Smooth muscle cell (in vitro differentiated cells): ENCODE data around the gene OTUB1. TPM values are rescaled to one million over a fixed set of nuclear protein-coding genes. Genes with fewer than 3 reads are reported as not detected.
A peak's percentile ranks its signal among the peaks of the same experiment; 100 is the strongest.

Experiments used
- DNase-seq: peaks from one replicate; lab custom pipeline; 2025; ENCODE audit not compliant: unreplicated experiment; lab: John Stamatoyannopoulos, UW
- H2AFZ ChIP-seq: fragments of 200-600 bp; sonication (generic); 2 replicates; pipeline ENCODE4 v1.6.0; 2016; ENCODE audit warnings: antibody characterized with exemption, low read depth, mild to moderate bottlenecking
- H3F3A ChIP-seq: fragments of 200-600 bp; sonication (generic); 2 replicates; pipeline ENCODE4 v1.6.0; 2017; ENCODE audit warnings: antibody characterized with exemption, low read depth
- H3K27ac ChIP-seq: fragments of 200-600 bp; sonication (generic); 2 replicates; pipeline ENCODE4 v1.5.1; 2016; ENCODE audit warnings: low read depth, mild to moderate bottlenecking
- H3K27me3 ChIP-seq: fragments of 200-600 bp; sonication (generic); 2 replicates; pipeline ENCODE4 v1.6.1; 2016; ENCODE audit warnings: low read depth, mild to moderate bottlenecking
- H3K36me3 ChIP-seq: fragments of 200-600 bp; sonication (generic); 2 replicates; pipeline ENCODE4 v1.5.1; 2016; ENCODE audit warnings: low read depth
- H3K4me1 ChIP-seq: fragments of 200-600 bp; sonication (generic); 2 replicates; pipeline ENCODE4 v1.5.1; 2016; ENCODE audit warnings: low read depth
- H3K4me2 ChIP-seq: fragments of 200-600 bp; sonication (generic); 2 replicates; pipeline ENCODE4 v1.6.0; 2016; ENCODE audit warnings: mild to moderate bottlenecking
- H3K4me3 ChIP-seq: fragments of 200-600 bp; sonication (generic); 2 replicates; pipeline ENCODE4 v1.5.1; 2016; ENCODE audit warnings: mild to moderate bottlenecking
- H3K79me2 ChIP-seq: fragments of 200-600 bp; sonication (generic); 2 replicates; pipeline ENCODE4 v1.6.0; 2016; ENCODE audit warnings: low read depth, mild to moderate bottlenecking
- H3K9ac ChIP-seq: fragments of 200-600 bp; sonication (generic); 2 replicates; pipeline ENCODE4 v1.6.0; 2016; ENCODE audit warnings: low read depth
- H3K9me3 ChIP-seq: fragments of 200-600 bp; sonication (generic); replicated peaks from 2 replicates; pipeline ENCODE4 v1.5.1; 2016; ENCODE audit warnings: low read depth
- H4K20me1 ChIP-seq: fragments of 200-600 bp; sonication (generic); 2 replicates; pipeline ENCODE4 v1.6.0; 2016; ENCODE audit warnings: low read depth
- WGBS: methylation state at CpG from one replicate; pipeline ENCODE4 v1.1.7; 2016; ENCODE audit warnings: low lambda C conversion rate; 5-methylcytosine and 5-hydroxymethylcytosine counted together
- polyA plus RNA-seq: library from polyadenylated mRNA; unstranded; fragments of >200 nt; fragmentation: Nextera tagmentation; extraction: Ambion mirVana; gene quantifications from 2 replicates; pipeline ENCODE4 v1.2.1, GENCODE V29; 2016
- total RNA-seq: library from RNA; depleted of rRNA; stranded (reverse); fragments of >200 nt; gene quantifications from 2 replicates; pipeline ENCODE4 v1.2.3, GENCODE V29; 2014
- TF ChIP-seq, protein P1 (sequence below): fragments of 200-600 bp; sonication (generic); IDR thresholded peaks from 2 replicates; pipeline ENCODE4 v1.5.1; 2017; ENCODE audit warnings: borderline replicate concordance, mild to moderate bottlenecking, antibody characterized with exemption; ENCODE audit not compliant: insufficient read depth, poor library complexity, severe bottlenecking

The OTUB1 gene
- total and polyA plus RNA-seq, 2 experiments from 2014 or later = 71.5 to 164 TPM

DNA sequence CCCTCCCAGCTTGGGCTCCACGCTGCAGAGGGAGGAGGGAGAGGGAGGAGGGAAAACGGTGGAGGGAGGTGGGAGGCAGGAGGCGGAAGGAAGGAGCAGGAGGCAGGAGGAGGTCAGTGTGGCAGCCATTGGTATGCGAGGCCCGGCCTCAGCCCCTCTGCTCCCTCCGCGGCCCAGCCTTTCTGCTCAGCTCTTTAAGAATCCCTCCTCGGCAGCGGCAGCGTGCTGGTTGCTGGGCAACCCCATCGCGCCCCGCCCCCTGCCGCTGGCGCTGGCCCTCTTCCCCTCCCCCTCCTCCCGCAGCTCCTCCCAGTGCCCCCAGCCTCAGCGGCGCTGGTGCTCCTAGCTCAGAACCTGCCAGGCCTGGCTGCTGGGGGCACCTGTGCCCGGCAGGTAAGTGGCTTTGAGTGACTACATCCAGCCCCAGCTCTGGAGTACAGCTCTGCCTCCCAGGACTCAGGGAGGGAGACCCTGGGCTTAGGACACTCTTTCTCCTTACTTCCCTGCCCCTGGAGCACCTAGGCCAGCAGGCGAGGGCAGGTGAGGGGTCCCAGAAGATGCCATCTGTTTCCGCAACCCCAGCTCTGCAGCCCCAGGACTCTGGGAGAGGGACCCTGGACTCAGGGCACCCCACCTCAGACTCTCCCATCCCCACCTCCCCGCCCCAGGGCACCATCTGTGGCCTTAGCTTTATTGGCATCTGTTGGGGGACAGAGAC, 42.3 kb downstream of the OTUB1 start:
- Histone ChIP-seq H3K4me3 (no peak overlapping the region), H3K9me3 (no peaks in the 10 kb centered on the region), H2AFZ (no peak overlapping the region), H3K4me1 (peaks cover 14% of the 10 kb centered on the region), H3K79me2 (no peaks in the 10 kb centered on the region), H3K36me3 (no peaks in the 10 kb centered on the region), H3K27ac (no peak overlapping the region), H3K4me2 (peak overlapping the region; percentile 75), H3F3A (no peaks in the 10 kb centered on the region), H3K9ac (no peak overlapping the region), H3K27me3 (peaks cover 8% of the 10 kb centered on the region), H4K20me1 (peaks cover 13% of the 10 kb centered on the region)
- DNase-seq = no peak
- TF ChIP-seq, protein P1, sequence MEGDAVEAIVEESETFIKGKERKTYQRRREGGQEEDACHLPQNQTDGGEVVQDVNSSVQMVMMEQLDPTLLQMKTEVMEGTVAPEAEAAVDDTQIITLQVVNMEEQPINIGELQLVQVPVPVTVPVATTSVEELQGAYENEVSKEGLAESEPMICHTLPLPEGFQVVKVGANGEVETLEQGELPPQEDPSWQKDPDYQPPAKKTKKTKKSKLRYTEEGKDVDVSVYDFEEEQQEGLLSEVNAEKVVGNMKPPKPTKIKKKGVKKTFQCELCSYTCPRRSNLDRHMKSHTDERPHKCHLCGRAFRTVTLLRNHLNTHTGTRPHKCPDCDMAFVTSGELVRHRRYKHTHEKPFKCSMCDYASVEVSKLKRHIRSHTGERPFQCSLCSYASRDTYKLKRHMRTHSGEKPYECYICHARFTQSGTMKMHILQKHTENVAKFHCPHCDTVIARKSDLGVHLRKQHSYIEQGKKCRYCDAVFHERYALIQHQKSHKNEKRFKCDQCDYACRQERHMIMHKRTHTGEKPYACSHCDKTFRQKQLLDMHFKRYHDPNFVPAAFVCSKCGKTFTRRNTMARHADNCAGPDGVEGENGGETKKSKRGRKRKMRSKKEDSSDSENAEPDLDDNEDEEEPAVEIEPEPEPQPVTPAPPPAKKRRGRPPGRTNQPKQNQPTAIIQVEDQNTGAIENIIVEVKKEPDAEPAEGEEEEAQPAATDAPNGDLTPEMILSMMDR = no peak
- whole genome bisulfite sequencing = 28% methylated on average over 12 of the region's 22 CpGs

DNA sequence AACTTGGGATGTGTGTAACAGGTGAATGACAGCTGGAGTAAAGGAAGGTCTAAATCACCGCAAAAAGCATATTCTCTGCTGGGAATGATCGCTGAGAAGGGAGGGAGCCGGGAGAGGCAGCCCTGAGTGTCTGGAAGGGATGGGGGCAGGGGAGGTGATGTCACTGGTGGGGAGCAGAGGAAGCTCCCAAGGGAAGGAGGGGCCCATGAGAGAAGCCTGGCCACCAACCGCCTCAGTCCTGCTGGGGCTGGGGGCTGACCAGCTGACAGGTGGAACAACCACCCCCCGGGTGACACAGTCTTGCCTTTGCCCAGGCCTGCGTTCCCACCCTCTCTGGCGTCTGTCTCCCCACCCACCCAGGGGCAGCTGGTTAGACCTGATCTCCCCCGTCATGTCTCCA, 43.5 kb downstream of the OTUB1 start:
- Histone ChIP-seq H3K36me3 (no peaks in the 10 kb centered on the region), H3K4me1 (peaks cover 14% of the 10 kb centered on the region), H3K79me2 (no peaks in the 10 kb centered on the region), H4K20me1 (peaks cover 24% of the 10 kb centered on the region), H2AFZ (no peak overlapping the region), H3F3A (no peaks in the 10 kb centered on the region), H3K4me3 (no peak overlapping the region), H3K27me3 (peaks cover 20% of the 10 kb centered on the region), H3K4me2 (no peak overlapping the region), H3K9ac (no peak overlapping the region), H3K27ac (no peak overlapping the region), H3K9me3 (no peaks in the 10 kb centered on the region)
- 56% methylated on average over 6 of the region's 8 CpGs for WGBS
- TF ChIP-seq, protein P1 = no peak
- DNase-seq = no peak

DNA sequence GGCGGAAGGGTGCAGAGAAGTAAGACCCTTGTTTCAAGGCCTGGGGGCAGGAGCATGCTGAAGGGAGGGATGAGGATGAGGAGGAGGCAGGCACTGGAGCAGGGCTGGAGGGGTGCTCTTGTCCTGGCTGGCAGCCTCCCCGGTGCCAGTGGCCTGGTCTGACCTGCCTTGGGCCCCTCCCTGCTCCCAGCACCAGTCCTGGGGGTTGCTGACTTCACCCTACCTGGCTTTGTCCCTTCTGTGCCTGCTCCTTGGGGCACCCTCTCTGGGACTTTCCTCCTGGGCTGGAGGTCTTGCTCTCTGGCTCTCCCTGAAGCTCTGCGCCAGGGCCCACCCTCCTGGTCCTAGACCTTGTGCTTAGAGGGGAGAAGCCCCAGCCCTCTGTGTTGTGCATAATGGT, 44.8 kb downstream of the OTUB1 start:
- Histone ChIP-seq H3K4me2 (no peak overlapping the region), H3K4me3 (no peak overlapping the region), H3F3A (no peaks in the 10 kb centered on the region), H3K27ac (no peak overlapping the region), H4K20me1 (peaks cover 31% of the 10 kb centered on the region), H3K4me1 (peaks cover 15% of the 10 kb centered on the region), H2AFZ (no peak overlapping the region), H3K9ac (no peak overlapping the region), H3K9me3 (no peaks in the 10 kb centered on the region), H3K27me3 (peaks cover 29% of the 10 kb centered on the region), H3K36me3 (no peaks in the 10 kb centered on the region), H3K79me2 (no peaks in the 10 kb centered on the region)
- DNase-seq = no peak
- WGBS = 78% methylated on average over 3 of the region's 3 CpGs
- TF ChIP-seq, protein P1 = no peak

DNA sequence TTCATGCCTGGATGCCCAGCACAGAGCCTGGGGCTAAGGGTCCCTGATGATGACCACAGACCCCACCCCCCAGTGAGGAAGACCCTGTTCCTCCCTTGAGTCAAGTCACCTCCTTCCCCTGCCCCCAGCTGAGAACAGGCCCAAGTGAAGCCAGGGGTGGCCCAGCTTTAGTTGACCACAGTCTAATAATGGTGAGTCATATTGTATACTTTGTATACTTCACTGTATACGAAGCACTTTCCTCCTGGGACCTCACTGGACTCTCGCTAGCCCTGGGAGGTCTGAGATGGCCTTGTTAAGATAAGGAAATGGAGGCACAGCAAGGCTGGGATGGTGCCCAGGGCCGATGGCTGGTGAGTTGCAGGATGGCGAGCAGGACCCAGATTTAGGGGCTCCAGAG, 45.8 kb downstream of the OTUB1 start:
- H3K27ac ChIP-seq = no peak overlapping the region
- 66% methylated on average over 4 of the region's 4 CpGs for WGBS
- no peaks in the 10 kb centered on the region for H3K79me2 ChIP-seq
- H3K4me1 ChIP-seq = peaks cover 26% of the 10 kb centered on the region
- H3K9me3 ChIP-seq = no peaks in the 10 kb centered on the region
- DNase-seq = no peak
- H2AFZ ChIP-seq = no peak overlapping the region
- H3K4me2 ChIP-seq = no peak overlapping the region
- no peak overlapping the region for H3K9ac ChIP-seq
- H3F3A ChIP-seq = no peaks in the 10 kb centered on the region
- H3K4me3 ChIP-seq = no peak overlapping the region
- TF ChIP-seq, protein P1 = no peak
- peaks cover 42% of the 10 kb centered on the region for H4K20me1 ChIP-seq
- H3K36me3 ChIP-seq = no peaks in the 10 kb centered on the region
- peaks cover 39% of the 10 kb centered on the region for H3K27me3 ChIP-seq
